ENCODE measurements around the gene PKP2.

PKP2 gene

GRCh38 chr12:32755654-32756475 is 140.7 kb downstream of the PKP2 start, which contains the start of gene YARS2:
YARS2 (minus strand) TSS chr12:32755897; CDS start chr12:32755874, 23 bp downstream.
- peak; percentile 70 to 85 for DNase-seq (ENCODE audit: low read depth in 2 of 2, low spot score in 1 of 2)

- peak; percentile 17 to 18 for DNase-seq (ENCODE audit: low read depth in 2 of 2, low spot score in 1 of 2)
Observed at GRCh38 chr12:32755051-32755653, 141.4 kb downstream of the PKP2 start.

GRCh38 chr12:32754111-32754510 is 142.5 kb downstream of the PKP2 start:
- no peak for DNase-seq (ENCODE audit: low read depth in 2 of 2, low spot score in 1 of 2)

GRCh38 chr12:32753605-32754004 is 143.0 kb downstream of the PKP2 start:
- DNase-seq (ENCODE audit: low read depth in 2 of 2, low spot score in 1 of 2) = no peak

- no peak for DNase-seq (ENCODE audit: low read depth in 2 of 2, low spot score in 1 of 2)
Observed at GRCh38 chr12:32743264-32743663, 153.3 kb downstream of the PKP2 start.

- DNase-seq (ENCODE audit: low read depth in 2 of 2, low spot score in 1 of 2) = no peak
Observed at GRCh38 chr12:32742133-32742532, 154.4 kb downstream of the PKP2 start.

Data from stimulated activated CD8-positive, alpha-beta memory T cell treated with anti-CD3 and anti-CD28 coated beads, Interleukin-4, amount 100 ng/mL, for 1 hour (primary cell).